Coronary artery (tissue), 2 donors: Measurements from ENCODE around the gene HFM1.
"Not testable (repeated sequence)": the region's sequence is repeated elsewhere in the genome, so short reads cannot be mapped to it uniquely, and the experiment has no call there.

Experiments
- DNase-seq: peaks from one replicate; pipeline ENCODE4 v3.0.0-alpha.2; 2017; ENCODE audit warnings: low spot score
- H3K27ac ChIP-seq, 2 donors: fragments of 200-600 bp; sonication (generic); one replicate each; pipeline ENCODE4 v1.5.1; 2016 to 2019
- H3K4me3 ChIP-seq: fragments of 200-600 bp; sonication (generic); 2 replicates; pipeline ENCODE4 v1.5.1; 2016; ENCODE audit warnings: mild to moderate bottlenecking, moderate library complexity
- CTCF ChIP-seq: fragments of 200-600 bp; sonication (generic); IDR thresholded peaks from one replicate; pipeline ENCODE4 v1.5.1; 2019; ENCODE audit warnings: antibody characterized with exemption

HFM1 gene

GRCh38 chr1:91397605-91398004, 7.0 kb downstream of the HFM1 start:
- Histone ChIP-seq H3K27ac (no peak overlapping the region), H3K4me3 (no peak overlapping the region)
- no peak for DNase-seq
- TF ChIP-seq CTCF, result no peak

- Histone ChIP-seq H3K4me3 (no peak overlapping the region), H3K27ac (no peak overlapping the region)
- TF ChIP-seq CTCF, result no peak
- DNase-seq, result no peak
These were observed 11.6 kb downstream of the HFM1 start for GRCh38 chr1:91393042-91393441.

- TF ChIP-seq CTCF, result no peak
- Histone ChIP-seq H3K27ac (no peak overlapping the region), H3K4me3 (no peak overlapping the region)
- DNase-seq, result no peak
These were observed 18.5 kb downstream of the HFM1 start for GRCh38 chr1:91386109-91386508.

DNA sequence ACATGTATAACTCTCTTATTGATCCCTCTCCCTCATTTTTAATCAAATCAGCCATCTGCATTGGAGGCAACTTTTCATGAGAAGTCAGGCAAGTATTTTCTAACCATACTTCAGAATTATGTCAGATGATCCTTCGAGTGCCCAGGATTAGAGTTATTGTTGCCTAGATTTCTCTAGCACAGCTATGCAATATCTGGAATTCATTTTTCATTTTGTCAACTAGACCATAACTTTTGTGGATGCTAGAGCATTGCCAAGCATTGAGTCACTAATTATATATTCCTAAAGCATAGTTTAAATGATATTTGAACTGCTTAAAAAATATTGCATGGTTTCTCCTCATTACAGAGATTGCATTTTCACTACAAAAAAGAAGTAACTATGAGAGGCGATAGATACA, 21.2 kb downstream of the HFM1 start:
- no peak for TF ChIP-seq CTCF
- DNase-seq, result no peak
- H3K4me3 ChIP-seq, result no peak overlapping the region
- no peak overlapping the region for H3K27ac ChIP-seq

DNA sequence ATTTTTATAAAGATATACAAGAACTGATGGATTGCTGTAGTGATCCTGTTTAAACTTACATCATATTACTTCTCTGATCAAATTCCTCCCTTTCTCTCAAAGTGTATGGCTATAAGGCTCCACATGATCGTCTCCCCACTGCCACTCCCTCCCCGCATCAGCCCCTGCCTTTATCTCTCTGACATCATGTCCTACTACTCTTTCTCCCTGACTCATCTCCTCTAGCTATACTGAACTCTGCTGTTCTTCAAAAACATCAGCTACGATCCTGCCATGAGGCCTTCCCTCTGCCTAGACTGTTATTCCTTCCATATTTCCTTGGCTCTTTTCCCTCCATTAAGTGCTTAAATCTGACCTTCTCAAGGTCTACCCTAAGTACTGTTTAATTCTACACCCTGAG, 22.8 kb downstream of the HFM1 start:
- Histone ChIP-seq H3K27ac (no peak overlapping the region), H3K4me3 (no peak overlapping the region)
- DNase-seq, result no peak
- no peak for TF ChIP-seq CTCF

DNA sequence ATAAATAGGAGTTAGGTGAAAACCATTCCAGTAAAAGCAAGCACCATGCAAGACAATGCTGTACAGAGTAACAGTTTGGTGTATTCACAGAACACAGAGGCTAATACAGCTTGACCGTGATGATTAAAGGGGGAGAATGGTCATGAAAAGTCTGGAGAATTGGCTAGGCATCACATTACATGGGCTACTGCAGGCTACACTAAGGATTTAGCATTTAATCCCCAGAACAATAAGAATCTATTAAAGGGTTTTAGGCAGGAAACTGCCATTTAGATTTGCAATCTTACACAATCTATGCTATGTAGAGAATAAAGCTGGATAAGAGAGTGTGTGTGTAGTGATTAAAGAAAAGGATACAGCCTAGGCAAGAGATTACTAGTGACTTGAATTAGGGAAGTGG, 30.6 kb downstream of the HFM1 start:
- DNase-seq, result no peak
- H3K27ac ChIP-seq, result no peak overlapping the region
- H3K4me3 ChIP-seq, result no peak overlapping the region
- TF ChIP-seq CTCF, result no peak

DNA sequence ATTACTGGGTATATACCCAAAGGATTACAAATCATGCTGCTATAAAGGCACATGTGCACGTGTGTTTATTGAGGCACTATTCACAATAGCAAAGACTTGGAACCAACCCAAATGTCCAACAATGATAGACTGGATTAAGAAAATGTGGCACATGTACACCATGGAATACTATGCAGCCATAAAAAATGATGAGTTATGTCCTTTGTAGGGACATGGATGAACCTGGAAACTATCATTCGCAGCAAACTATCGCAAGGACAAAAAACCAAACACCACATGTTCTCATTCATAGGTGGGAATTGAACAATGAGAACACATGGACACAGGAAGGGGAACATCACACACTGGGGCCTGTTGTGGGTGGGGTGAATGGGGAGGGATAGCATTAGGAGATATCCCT, 32.4 kb downstream of the HFM1 start:
- not testable (repeated sequence) for H3K4me3 ChIP-seq, H3K27ac ChIP-seq, DNase-seq

GRCh38 chr1:91349524-91349923, 55.1 kb downstream of the HFM1 start:
- TF ChIP-seq CTCF, result no peak
- DNase-seq, result no peak
- no peak overlapping the region for H3K4me3 ChIP-seq
- no peak overlapping the region for H3K27ac ChIP-seq
